ENCODE results near the gene HECTD2.

- no peak for TF ChIP-seq EZH2 (IDR thresholded peaks at IDR 0.05; ENCODE audit: borderline replicate concordance, insufficient read depth, low read length, poor library complexity, severe bottlenecking)
- no peak for TF ChIP-seq CTCF (IDR thresholded peaks at IDR 0.05; ENCODE audit: poor library complexity, severe bottlenecking)
- TF ChIP-seq MXI1 (conservative IDR thresholded peaks at IDR 0.05; ENCODE audit: poor library complexity, severe bottlenecking) = no peak
Measured at GRCh38 chr10:91462423-91462822, 52.3 kb downstream of the HECTD2 start.
